AML-193 (cell line): Measurements from ENCODE around the gene SLC6A17.

Experiments
- DNase-seq, 2 experiments: peaks; one replicate each; lab custom pipeline; 2025; lab: John Stamatoyannopoulos, UW

Gene SLC6A17

GRCh38 chr1:110242062-110242461 lies 91.8 kb downstream of the SLC6A17 start:
- no peak for DNase-seq

- DNase-seq: no peak
These were observed 92.4 kb downstream of the SLC6A17 start for GRCh38 chr1:110242731-110243130.

- no peak for DNase-seq
These were observed 92.9 kb downstream of the SLC6A17 start for GRCh38 chr1:110243146-110243545.

DNA sequence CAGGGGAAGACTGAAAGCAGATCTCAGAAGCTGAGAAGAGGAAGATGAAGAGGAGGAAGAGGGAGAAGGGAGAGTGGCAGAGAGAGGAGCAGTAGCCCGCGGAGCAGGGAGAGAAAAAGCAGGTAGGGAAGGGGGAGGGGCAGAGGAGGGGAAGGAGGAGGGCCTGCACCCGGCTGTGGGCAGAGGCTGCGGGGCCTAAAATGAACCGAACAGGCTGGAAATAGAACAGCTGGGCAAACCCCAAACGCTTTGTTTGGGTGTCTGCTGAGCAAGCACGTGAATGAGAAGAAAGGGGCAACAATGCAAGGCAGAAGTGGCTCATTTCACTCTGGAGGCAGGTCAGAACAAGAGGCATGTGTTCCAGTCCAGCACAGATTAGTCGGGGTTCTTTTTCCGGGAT lies 93.3 kb downstream of the SLC6A17 start:
- no peak for DNase-seq

DNA sequence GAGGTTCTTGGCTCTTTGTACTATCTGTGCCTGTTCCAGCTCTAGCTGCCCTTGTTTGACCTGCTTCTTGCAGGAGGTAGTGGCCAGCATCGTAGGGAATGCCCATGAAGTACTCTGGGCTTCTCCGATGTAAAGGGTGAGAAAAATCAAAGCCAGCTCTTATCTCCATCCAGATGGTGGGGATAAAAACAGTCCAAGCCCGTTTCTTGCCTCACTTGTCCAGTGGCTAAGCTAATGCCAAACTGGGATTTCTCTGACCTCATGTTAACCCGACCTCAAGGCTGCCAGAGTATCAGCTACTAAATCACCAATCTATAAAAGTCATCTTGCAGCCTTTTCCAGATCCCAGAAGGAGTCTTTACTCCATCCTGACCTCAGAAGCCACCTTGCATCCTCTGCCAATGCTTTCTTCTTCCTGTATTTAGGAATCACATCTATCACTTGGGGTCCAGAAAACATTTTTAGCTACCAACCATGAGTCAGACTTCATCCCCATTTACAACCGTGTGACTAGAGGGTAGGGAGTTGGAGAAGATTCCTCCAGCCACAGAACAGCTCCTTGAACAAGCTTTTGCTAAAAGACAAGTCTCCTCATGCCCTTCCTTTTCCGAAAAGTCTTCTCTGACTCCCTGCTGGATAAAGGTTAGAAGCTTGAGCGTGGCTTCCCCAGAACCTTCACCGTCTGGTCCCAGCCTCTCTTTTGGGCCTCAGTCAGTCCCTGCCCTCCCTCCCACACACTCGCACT lies 95.8 kb downstream of the SLC6A17 start:
- DNase-seq: no peak

DNA sequence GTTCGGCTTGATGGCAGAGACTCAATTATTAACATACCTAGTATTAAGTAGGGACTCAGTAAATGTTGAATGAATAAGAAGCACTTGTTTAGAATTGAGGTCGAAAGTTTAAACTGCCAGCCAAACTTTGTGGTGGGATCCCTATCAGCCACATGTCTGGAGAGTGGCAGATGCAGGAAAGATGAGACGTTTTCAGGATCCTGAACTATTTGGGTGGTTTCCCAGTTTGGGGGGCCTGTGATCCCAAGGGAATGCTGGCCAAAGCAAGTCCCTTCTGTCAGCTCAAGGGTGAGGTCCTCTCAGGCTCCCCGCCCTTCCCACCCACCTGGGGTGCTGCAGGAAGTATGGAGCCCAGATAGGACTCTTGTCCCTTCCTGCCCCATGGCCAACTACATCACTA lies 98.5 kb downstream of the SLC6A17 start:
- DNase-seq: no peak

DNA sequence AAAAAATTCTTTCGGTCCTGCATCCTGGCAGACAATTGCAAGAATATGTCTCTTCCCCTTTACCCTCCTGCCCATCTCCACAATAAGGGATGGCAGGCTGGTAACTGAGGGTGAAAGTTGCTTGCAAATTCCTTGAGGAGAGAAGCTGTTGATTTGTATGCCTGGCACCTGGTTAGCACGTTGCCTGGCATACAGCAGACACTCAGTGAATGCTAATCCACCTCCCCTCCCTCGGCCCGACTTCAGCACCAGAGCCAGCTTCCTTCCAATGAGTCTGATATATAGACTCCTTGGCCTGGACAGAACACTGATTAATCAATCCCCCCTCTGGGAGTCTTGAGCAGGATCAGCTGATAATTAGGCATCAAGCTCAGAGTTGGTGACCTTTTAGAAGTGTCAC lies 99.0 kb downstream of the SLC6A17 start:
- DNase-seq: no peak

DNA sequence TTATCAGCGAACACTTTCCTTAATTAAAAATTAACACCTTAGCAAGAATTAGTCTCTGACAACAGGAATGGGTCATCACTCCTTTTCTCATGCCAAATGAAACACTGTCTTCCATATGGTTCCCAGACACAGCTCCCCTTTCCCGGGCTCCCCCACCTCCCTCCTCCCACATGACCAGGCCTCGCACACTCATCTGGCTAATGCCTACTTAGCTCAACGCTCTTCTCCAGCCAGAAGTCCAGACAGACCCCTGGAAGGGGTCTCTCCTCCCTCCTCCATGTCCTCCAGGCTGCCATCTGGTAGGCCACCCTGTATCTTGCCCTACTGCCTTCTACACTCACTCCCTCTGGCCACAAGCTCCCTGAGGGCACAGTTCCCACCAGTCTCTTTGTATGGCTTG lies 99.7 kb downstream of the SLC6A17 start:
- no peak for DNase-seq

DNA sequence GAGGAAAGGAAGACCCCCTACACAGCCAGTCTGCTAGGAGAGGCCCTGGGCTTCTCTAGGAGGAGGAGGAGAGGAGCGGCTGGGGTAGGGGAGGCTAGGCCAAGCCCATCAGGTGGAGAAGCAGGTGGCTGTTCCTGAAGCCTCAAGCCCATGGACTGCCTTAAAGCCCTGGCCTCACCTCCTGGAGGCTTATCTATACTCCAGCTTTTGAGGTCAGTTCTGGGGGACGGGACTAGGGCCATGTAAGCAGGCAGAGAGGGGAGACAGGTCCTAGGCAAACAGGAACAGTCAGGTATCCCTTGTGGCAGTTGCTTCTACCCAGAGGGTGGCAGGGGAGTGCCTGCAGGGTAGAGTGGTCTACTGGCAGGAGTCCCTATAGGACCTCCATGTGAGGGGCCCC lies 100.5 kb downstream of the SLC6A17 start:
- no peak for DNase-seq
